ENCODE data around the gene IGSF21. TPM values are rescaled to one million over a fixed set of nuclear protein-coding genes. Genes with fewer than 3 reads are reported as not detected.

The IGSF21 gene
- polyA plus RNA-seq, 1 of the 3 experiments (the other 2 are of a cell fraction): not detected

DNA sequence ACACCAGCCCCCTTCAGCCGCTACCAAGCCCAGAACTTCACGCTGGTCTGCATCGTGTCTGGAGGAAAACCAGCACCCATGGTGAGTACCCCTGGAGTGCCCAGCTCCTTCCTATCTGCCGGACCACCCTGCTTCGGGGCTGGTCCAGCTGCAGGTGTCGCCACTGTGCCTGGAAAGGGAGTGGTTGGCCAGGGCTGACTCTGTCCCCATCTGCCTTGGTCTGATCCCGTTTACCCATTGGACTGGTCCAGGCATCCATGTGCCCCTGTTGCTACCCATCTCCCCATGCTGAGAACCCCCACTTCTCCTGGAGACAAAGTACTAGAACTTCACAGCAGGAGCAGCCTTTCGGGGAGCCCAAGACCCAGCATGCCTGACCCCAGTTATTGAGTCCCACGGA, 254.6 kb downstream of the IGSF21 start:
- WGBS (ENCODE audit: low lambda C conversion rate): 49% methylated on average over 3 of the region's 9 CpGs
- H3K36me3 ChIP-seq (replicated peaks in 1 of 2; ENCODE audit: control insufficient read depth in 1 of 2, insufficient read depth in 2 of 2, low read length in 1 of 2): no peaks in the 10 kb centered on the region
- no peak overlapping the region for H3K4me3 ChIP-seq (ENCODE audit: low read depth in 2 of 2, low read length in 1 of 2)
- H3K9me3 ChIP-seq: no peaks in the 10 kb centered on the region
- H3K9ac ChIP-seq: no peak overlapping the region
- H3K27ac ChIP-seq (ENCODE audit: low read depth in 2 of 2, low read length in 1 of 2): no peak overlapping the region
- H4K20me1 ChIP-seq (ENCODE audit: insufficient read depth): no peaks in the 10 kb centered on the region
- ChIA-PET CTCF (interaction anchor here (1.8 kb wide), 1 partner anchor 13 kb away, joined by 4 read pairs; no protein-coding TSS in a partner anchor), POLR2A (no interaction called here)
- no peaks in the 10 kb centered on the region for H3K27me3 ChIP-seq (ENCODE audit: insufficient read depth)
- no peak overlapping the region for H3K4me2 ChIP-seq
- no peaks in the 10 kb centered on the region for H3K4me1 ChIP-seq (ENCODE audit: control insufficient read depth in 1 of 2, insufficient read depth in 2 of 2, low read depth in 1 of 2, low read length in 1 of 2)
- no peak overlapping the region for H2AFZ ChIP-seq (ENCODE audit: low read depth)
- H3K9me2 ChIP-seq: no peaks in the 10 kb centered on the region
- DNase-seq: no peak
- H3F3A ChIP-seq (replicated peaks; ENCODE audit: insufficient read depth): no peaks in the 10 kb centered on the region
- H3K79me2 ChIP-seq (ENCODE audit: insufficient read depth): no peaks in the 10 kb centered on the region
- TF ChIP-seq, protein P1, sequence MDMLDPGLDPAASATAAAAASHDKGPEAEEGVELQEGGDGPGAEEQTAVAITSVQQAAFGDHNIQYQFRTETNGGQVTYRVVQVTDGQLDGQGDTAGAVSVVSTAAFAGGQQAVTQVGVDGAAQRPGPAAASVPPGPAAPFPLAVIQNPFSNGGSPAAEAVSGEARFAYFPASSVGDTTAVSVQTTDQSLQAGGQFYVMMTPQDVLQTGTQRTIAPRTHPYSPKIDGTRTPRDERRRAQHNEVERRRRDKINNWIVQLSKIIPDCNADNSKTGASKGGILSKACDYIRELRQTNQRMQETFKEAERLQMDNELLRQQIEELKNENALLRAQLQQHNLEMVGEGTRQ (IDR thresholded peaks at IDR 0.05; ENCODE audit: borderline replicate concordance, low read depth, low read length): no peak
- TF ChIP-seq YY1 (IDR thresholded peaks at IDR 0.05; ENCODE audit: low read depth): no peak
- no peak for TF ChIP-seq GABPA (IDR thresholded peaks at IDR 0.05; ENCODE audit: low read depth)
- TF ChIP-seq POLR2AphosphoS5 (IDR thresholded peaks at IDR 0.05; ENCODE audit: low read depth, low read length): no peak
- no peak for TF ChIP-seq RFX5 (IDR thresholded peaks at IDR 0.05; ENCODE audit: low read length)
- TF ChIP-seq, protein P2, sequence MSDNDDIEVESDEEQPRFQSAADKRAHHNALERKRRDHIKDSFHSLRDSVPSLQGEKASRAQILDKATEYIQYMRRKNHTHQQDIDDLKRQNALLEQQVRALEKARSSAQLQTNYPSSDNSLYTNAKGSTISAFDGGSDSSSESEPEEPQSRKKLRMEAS (IDR thresholded peaks at IDR 0.05; ENCODE audit: low read depth): no peak
- TF ChIP-seq, protein P3, sequence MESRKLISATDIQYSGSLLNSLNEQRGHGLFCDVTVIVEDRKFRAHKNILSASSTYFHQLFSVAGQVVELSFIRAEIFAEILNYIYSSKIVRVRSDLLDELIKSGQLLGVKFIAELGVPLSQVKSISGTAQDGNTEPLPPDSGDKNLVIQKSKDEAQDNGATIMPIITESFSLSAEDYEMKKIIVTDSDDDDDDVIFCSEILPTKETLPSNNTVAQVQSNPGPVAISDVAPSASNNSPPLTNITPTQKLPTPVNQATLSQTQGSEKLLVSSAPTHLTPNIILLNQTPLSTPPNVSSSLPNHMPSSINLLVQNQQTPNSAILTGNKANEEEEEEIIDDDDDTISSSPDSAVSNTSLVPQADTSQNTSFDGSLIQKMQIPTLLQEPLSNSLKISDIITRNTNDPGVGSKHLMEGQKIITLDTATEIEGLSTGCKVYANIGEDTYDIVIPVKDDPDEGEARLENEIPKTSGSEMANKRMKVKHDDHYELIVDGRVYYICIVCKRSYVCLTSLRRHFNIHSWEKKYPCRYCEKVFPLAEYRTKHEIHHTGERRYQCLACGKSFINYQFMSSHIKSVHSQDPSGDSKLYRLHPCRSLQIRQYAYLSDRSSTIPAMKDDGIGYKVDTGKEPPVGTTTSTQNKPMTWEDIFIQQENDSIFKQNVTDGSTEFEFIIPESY (IDR thresholded peaks at IDR 0.05; ENCODE audit: borderline replicate concordance, low read depth): no peak
- TF ChIP-seq NFIC (IDR thresholded peaks at IDR 0.05; ENCODE audit: borderline replicate concordance): no peak
- TF ChIP-seq MXI1 (IDR thresholded peaks at IDR 0.05; ENCODE audit: low read depth, low read length): no peak
- no peak for TF ChIP-seq NRF1 (IDR thresholded peaks at IDR 0.05; ENCODE audit: low read depth, low read length)
- TF ChIP-seq, protein P4, sequence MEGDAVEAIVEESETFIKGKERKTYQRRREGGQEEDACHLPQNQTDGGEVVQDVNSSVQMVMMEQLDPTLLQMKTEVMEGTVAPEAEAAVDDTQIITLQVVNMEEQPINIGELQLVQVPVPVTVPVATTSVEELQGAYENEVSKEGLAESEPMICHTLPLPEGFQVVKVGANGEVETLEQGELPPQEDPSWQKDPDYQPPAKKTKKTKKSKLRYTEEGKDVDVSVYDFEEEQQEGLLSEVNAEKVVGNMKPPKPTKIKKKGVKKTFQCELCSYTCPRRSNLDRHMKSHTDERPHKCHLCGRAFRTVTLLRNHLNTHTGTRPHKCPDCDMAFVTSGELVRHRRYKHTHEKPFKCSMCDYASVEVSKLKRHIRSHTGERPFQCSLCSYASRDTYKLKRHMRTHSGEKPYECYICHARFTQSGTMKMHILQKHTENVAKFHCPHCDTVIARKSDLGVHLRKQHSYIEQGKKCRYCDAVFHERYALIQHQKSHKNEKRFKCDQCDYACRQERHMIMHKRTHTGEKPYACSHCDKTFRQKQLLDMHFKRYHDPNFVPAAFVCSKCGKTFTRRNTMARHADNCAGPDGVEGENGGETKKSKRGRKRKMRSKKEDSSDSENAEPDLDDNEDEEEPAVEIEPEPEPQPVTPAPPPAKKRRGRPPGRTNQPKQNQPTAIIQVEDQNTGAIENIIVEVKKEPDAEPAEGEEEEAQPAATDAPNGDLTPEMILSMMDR (IDR thresholded peaks at IDR 0.05): no peak
- no peak for TF ChIP-seq TEAD4 (IDR thresholded peaks at IDR 0.05; ENCODE audit: borderline replicate concordance, insufficient read depth)
- TF ChIP-seq CHD2 (IDR thresholded peaks at IDR 0.05; ENCODE audit: low read length, partially characterized antibody): no peak
- TF ChIP-seq TCF12 (IDR thresholded peaks at IDR 0.05): no peak
- no peak for TF ChIP-seq MEF2A (IDR thresholded peaks at IDR 0.05; ENCODE audit: borderline replicate concordance, low read depth)
